ENCODE data around the gene PNMT.
A peak's percentile ranks its signal among the peaks of the same experiment; 100 is the strongest.

Gene PNMT

GRCh38 chr17:39667945-39668924, at the start of gene PNMT:
PNMT (plus strand) TSS chr17:39668453; CDS start chr17:39668476, 23 bp downstream.
- peak in 2 of 3 donors; percentile 44 to 70 for DNase-seq (ENCODE audit: low read depth in 2 of 3, low spot score in 1 of 3)

- no peak for DNase-seq (ENCODE audit: low read depth in 2 of 3, low spot score in 1 of 3)
Observed at GRCh38 chr17:39618956-39619785, 49.1 kb upstream of the PNMT start.

GRCh38 chr17:39619786-39620101, 48.5 kb upstream of the PNMT start:
- no peak for DNase-seq (ENCODE audit: low read depth in 2 of 3, low spot score in 1 of 3)

GRCh38 chr17:39621523-39622379, 46.5 kb upstream of the PNMT start:
- peak; percentile 79 to 95 (median 79) for DNase-seq (ENCODE audit: low read depth in 2 of 3, low spot score in 1 of 3)

- DNase-seq (ENCODE audit: low read depth in 2 of 3, low spot score in 1 of 3) = peak; percentile 35 to 45 (median 35)
Observed at GRCh38 chr17:39622380-39623006, 45.8 kb upstream of the PNMT start.

- DNase-seq (ENCODE audit: low read depth in 2 of 3, low spot score in 1 of 3) = peak; percentile 73 to 95 (median 83)
Observed at GRCh38 chr17:39623356-39623950, 44.8 kb upstream of the PNMT start.

GRCh38 chr17:39624313-39624712, 43.9 kb upstream of the PNMT start:
- no peak for DNase-seq (ENCODE audit: low read depth in 2 of 3, low spot score in 1 of 3)

- DNase-seq (ENCODE audit: low read depth in 2 of 3, low spot score in 1 of 3) = no peak
Observed at GRCh38 chr17:39625198-39625785, 43.0 kb upstream of the PNMT start.

- no peak for DNase-seq (ENCODE audit: low read depth in 2 of 3, low spot score in 1 of 3)
Observed at GRCh38 chr17:39626171-39627046, 41.8 kb upstream of the PNMT start, which contains the start of gene PPP1R1B. PPP1R1B (plus strand) TSS chr17:39626952; CDS start chr17:39627393, 441 bp downstream.

- DNase-seq (ENCODE audit: low read depth in 2 of 3, low spot score in 1 of 3) = no peak
Observed at GRCh38 chr17:39627047-39627711, 41.1 kb upstream of the PNMT start.

- no peak for DNase-seq (ENCODE audit: low read depth in 2 of 3, low spot score in 1 of 3)
Observed at GRCh38 chr17:39627712-39628516, 40.3 kb upstream of the PNMT start.

- DNase-seq (ENCODE audit: low read depth in 2 of 3, low spot score in 1 of 3) = no peak
Observed at GRCh38 chr17:39628655-39629493, 39.4 kb upstream of the PNMT start.

GRCh38 chr17:39629494-39629880, 38.8 kb upstream of the PNMT start:
- no peak for DNase-seq (ENCODE audit: low read depth in 2 of 3, low spot score in 1 of 3)

GRCh38 chr17:39629898-39630297, 38.4 kb upstream of the PNMT start:
- no peak for DNase-seq (ENCODE audit: low read depth in 2 of 3, low spot score in 1 of 3)

GRCh38 chr17:39631403-39631802, 36.9 kb upstream of the PNMT start:
- no peak for DNase-seq (ENCODE audit: low read depth in 2 of 3, low spot score in 1 of 3)

GRCh38 chr17:39632153-39632941, 35.9 kb upstream of the PNMT start:
- DNase-seq (ENCODE audit: low read depth in 2 of 3, low spot score in 1 of 3) = no peak
